HepG2 (cell line): ENCODE measurements around the gene UBE3D. TPM values are rescaled to one million over a fixed set of nuclear protein-coding genes. Genes with fewer than 3 reads are reported as not detected.

ENCODE experiments used
- ATAC-seq: fragments of 200-7000 bp; cut with Tn5 transposase; 3 replicates; pipeline ENCODE4 v1.9.1; 2020; ENCODE audit warnings: mild to moderate bottlenecking, moderate library complexity
- BruUV-seq: library from RNA; stranded (reverse); fragments of 400-500 nt; replicated peaks from 2 replicates; lab custom pipeline; 2021; lab: Mats Ljungman, UMichigan
- CTCF ChIA-PET: fragments of 300-600 bp; formaldehyde crosslinking; extraction: SDS; loops from one replicate; lab custom pipeline; 2021; ENCODE audit warnings: low total read pairs, inconsistent platforms, low intra/inter-chr PET ratio; lab: Yijun Ruan, JAX
- POLR2A ChIA-PET: fragments of 350-600 bp; sonication (Branson Sonifier 250); formaldehyde crosslinking; loops from one replicate; lab custom pipeline; 2020; ENCODE audit warnings: antibody characterized with exemption, inconsistent platforms; lab: Yijun Ruan, JAX
- DNase-seq: peaks from one replicate; pipeline ENCODE4 v3.0.0-alpha.2; 2015; ENCODE audit warnings: low spot score
- FAIRE-seq: peaks from 3 replicates; lab custom pipeline; 2011; peaks lifted over from hg19 to GRCh38; lab: Jason Lieb, UNC
- H2AFZ ChIP-seq: one replicate; pipeline ENCODE4 v1.6.1; 2011; ENCODE audit warnings: low read length, inconsistent platforms
- H3K27ac ChIP-seq: fragments of 300-600 bp; 3 replicates; pipeline ENCODE4 v1.8.0; 2011; ENCODE audit warnings: mixed run types, mild to moderate bottlenecking, mixed read lengths, low read length, inconsistent platforms; ENCODE audit not compliant: insufficient read depth; ENCODE audit errors: extremely low read length
- H3K27me3 ChIP-seq, 2 experiments: fragments of 200-600 bp in 1 of 2; 2 replicates in 1 of 2; 3 replicates in 1 of 2; pipeline versions ENCODE4 v1.6.0 to v1.8.0; 2011; ENCODE audit warnings: low read length in 2 of 2, mild to moderate bottlenecking in 2 of 2, moderate library complexity in 2 of 2, inconsistent platforms in 1 of 2; ENCODE audit not compliant: insufficient read depth in 2 of 2, control insufficient read depth in 1 of 2
- H3K36me3 ChIP-seq, 2 experiments: fragments of 200-600 bp in 1 of 2; replicated peaks in 1 of 2; 2 replicates in 1 of 2; 3 replicates in 1 of 2; pipeline versions ENCODE4 v1.5.1 to v1.8.0; 2011; ENCODE audit warnings: low read length in 2 of 2, inconsistent platforms in 1 of 2; ENCODE audit not compliant: insufficient read depth in 2 of 2, control insufficient read depth in 1 of 2
- H3K4me1 ChIP-seq: 2 replicates; pipeline ENCODE4 v1.5.1; 2012; ENCODE audit warnings: low read length, inconsistent platforms; ENCODE audit not compliant: insufficient read depth
- H3K4me2 ChIP-seq: 2 replicates; pipeline ENCODE4 v1.6.0; 2011; ENCODE audit warnings: low read depth, low read length, inconsistent platforms
- H3K4me3 ChIP-seq, 3 experiments: fragments of 200-600 bp in 1 of 3; sonication (generic), shearing (Covaris generic) in 1 of 3; replicated peaks in 1 of 3; 2 replicates each; pipeline ENCODE4 v1.5.1; 2011 to 2016; ENCODE audit warnings: low read length in 3 of 3, inconsistent platforms in 2 of 3, low read depth in 2 of 3, mild to moderate bottlenecking in 2 of 3, control low read depth in 1 of 3, mixed read lengths in 1 of 3; ENCODE audit not compliant: insufficient read depth in 1 of 3
- H3K79me2 ChIP-seq: one replicate; pipeline ENCODE4 v1.6.1; 2011; ENCODE audit warnings: low read length, inconsistent platforms; ENCODE audit not compliant: insufficient read depth
- H3K9ac ChIP-seq: 2 replicates; pipeline ENCODE4 v1.6.0; 2011; ENCODE audit warnings: mild to moderate bottlenecking, low read depth, low read length, inconsistent platforms; ENCODE audit not compliant: insufficient read depth
- H3K9me3 ChIP-seq: 2 replicates; pipeline ENCODE4 v1.5.1; 2012; ENCODE audit warnings: mild to moderate bottlenecking, low read length
- H4K20me1 ChIP-seq: 2 replicates; pipeline ENCODE4 v1.6.0; 2011; ENCODE audit warnings: inconsistent platforms, mild to moderate bottlenecking, low read length, moderate library complexity; ENCODE audit not compliant: insufficient read depth
- BATF2 ChIP-seq: sonication (generic); formaldehyde crosslinking; IDR thresholded peaks from 2 replicates; pipeline ENCODE4 v1.8.0; 2022; ENCODE audit warnings: mild to moderate bottlenecking, missing genetic modification reagents, moderate library complexity
- ETS1 ChIP-seq: sonication (generic); formaldehyde crosslinking; IDR thresholded peaks from 2 replicates; pipeline ENCODE4 v1.4.0; 2020; ENCODE audit warnings: missing genetic modification reagents
- FOXA1 ChIP-seq, 2 experiments: fragments of 450-650 bp in 1 of 2; sonication (generic) in 1 of 2; formaldehyde crosslinking in 1 of 2; IDR thresholded peaks; 2 replicates each; pipeline versions ENCODE4 v1.4.0 to v1.6.1; 2016 to 2020; ENCODE audit warnings: missing genetic modification reagents in 1 of 2
- GZF1 ChIP-seq: sonication (generic); formaldehyde crosslinking; IDR thresholded peaks from 2 replicates; pipeline ENCODE4 v1.5.1; 2020; ENCODE audit warnings: mild to moderate bottlenecking, missing genetic modification reagents
- HOXD1 ChIP-seq: sonication (generic); formaldehyde crosslinking; IDR thresholded peaks from 2 replicates; pipeline ENCODE4 v1.5.0; 2020; ENCODE audit warnings: missing genetic modification reagents
- MTF1 ChIP-seq: sonication (generic); formaldehyde crosslinking; IDR thresholded peaks from 2 replicates; pipeline ENCODE4 v1.5.0; 2020; ENCODE audit warnings: missing genetic modification reagents
- NONO ChIP-seq, 2 experiments: fragments of 450-650 bp in 1 of 2; sonication (generic) in 1 of 2; formaldehyde crosslinking in 1 of 2; IDR thresholded peaks in 1 of 2; conservative IDR thresholded peaks in 1 of 2; 2 replicates each; pipeline versions ENCODE4 v1.6.1 to v1.8.0; 2017 to 2022; ENCODE audit warnings: mild to moderate bottlenecking in 1 of 2, missing genetic modification reagents in 1 of 2, moderate library complexity in 1 of 2
- NR2F1 ChIP-seq, 2 experiments: fragments of 450-650 bp in 1 of 2; formaldehyde crosslinking in 1 of 2; IDR thresholded peaks; 2 replicates each; pipeline versions ENCODE4 v1.5.0 to v1.6.1; 2016 to 2020; ENCODE audit warnings: mild to moderate bottlenecking in 1 of 2, missing compliant biosample characterization in 1 of 2, missing genetic modification reagents in 1 of 2, moderate library complexity in 1 of 2
- RAD51 ChIP-seq: fragments of 450-650 bp; IDR thresholded peaks from 2 replicates; pipeline ENCODE4 v1.6.1; 2016; ENCODE audit warnings: borderline replicate concordance
- TCF7L2 ChIP-seq: IDR thresholded peaks from 2 replicates; pipeline ENCODE4 v1.6.1; 2011; ENCODE audit warnings: mild to moderate bottlenecking, low read depth, low read length, moderate library complexity
- TOPORS ChIP-seq: sonication (generic); formaldehyde crosslinking; IDR thresholded peaks from 2 replicates; pipeline ENCODE4 v1.8.0; 2023; ENCODE audit warnings: mild to moderate bottlenecking, missing genetic modification reagents
- ZNF512B ChIP-seq: sonication (generic); formaldehyde crosslinking; IDR thresholded peaks from 2 replicates; pipeline ENCODE4 v1.5.1; 2020; ENCODE audit warnings: missing genetic modification reagents, mild to moderate bottlenecking, borderline replicate concordance
- ZNF615 ChIP-seq: sonication (generic); formaldehyde crosslinking; IDR thresholded peaks from 2 replicates; pipeline ENCODE4 v1.5.0; 2020; ENCODE audit warnings: mild to moderate bottlenecking, missing genetic modification reagents, borderline replicate concordance
- ZNF746 ChIP-seq: sonication (generic); formaldehyde crosslinking; IDR thresholded peaks from 2 replicates; pipeline ENCODE4 v1.8.0; 2022; ENCODE audit warnings: mild to moderate bottlenecking, missing genetic modification reagents
- ZNF749 ChIP-seq: sonication (generic); formaldehyde crosslinking; IDR thresholded peaks from 2 replicates; pipeline ENCODE4 v1.8.0; 2022; ENCODE audit warnings: mild to moderate bottlenecking, missing genetic modification reagents, moderate library complexity, borderline replicate concordance
- ZSCAN12 ChIP-seq: sonication (generic); formaldehyde crosslinking; IDR thresholded peaks from 2 replicates; pipeline ENCODE4 v1.9.0; 2021; ENCODE audit warnings: mild to moderate bottlenecking, missing genetic modification reagents
- WGBS: methylation state at CpG from one replicate; pipeline ENCODE4 v1.1.6; 2017; ENCODE audit warnings: low lambda C conversion rate; 5-methylcytosine and 5-hydroxymethylcytosine counted together
- in situ Hi-C: cut with HindIII; loops from 2 replicates; pipeline ENCODE4 v1.10.0; 2017; ENCODE audit warnings: low pct_unique_long_range_greater_than_20kb; ENCODE audit not compliant: extremely low pct_ligation_motif_present
- intact Hi-C: fragments of 100-400 bp; cut with micrococcal nuclease; formaldehyde crosslinking; loops from one replicate; pipeline ENCODE4 v1.10.0; 2022; ENCODE audit not compliant: unreplicated experiment
- polyA plus RNA-seq, 8 experiments: library from polyadenylated mRNA; depleted of rRNA in 3 of 8; stranded (reverse) in 7 of 8; unstranded in 1 of 8; fragments of >200 nt; fragmentation: Illumina TruSeq in 4 of 8; extraction: Trizol in 4 of 8; gene quantifications; 2 replicates each; pipeline versions ENCODE4 v1.2.1 to v1.2.3, GENCODE V29; 2011 to 2016; ENCODE audit warnings: low read depth in 4 of 8, missing spikeins in 1 of 8, mixed read lengths in 1 of 8; ENCODE audit not compliant: insufficient read depth in 1 of 8
- total RNA-seq, 5 experiments: library from RNA; depleted of rRNA; stranded (reverse); fragments of >200 nt; fragmentation: Illumina TruSeq; extraction: Trizol; gene quantifications; 2 replicates each; pipeline ENCODE4 v1.2.3, GENCODE V29; 2016; ENCODE audit warnings: low read depth in 1 of 5

UBE3D gene
- total and polyA plus RNA-seq, 2 of the 13 experiments (the other 11 are each of a cell fraction or from before 2014, with no cell fraction given) = 5.1 to 11.4 TPM

GRCh38 chr6:83051377-83052172 lies 14.1 kb downstream of the UBE3D start (continued):
- TF ChIP-seq ZNF749 (CRISPR knock-in tag) (no peak), ETS1 (CRISPR knock-in tag) (no peak)
- TF ChIP-seq, all 625 proteins: peak for 0

DNA sequence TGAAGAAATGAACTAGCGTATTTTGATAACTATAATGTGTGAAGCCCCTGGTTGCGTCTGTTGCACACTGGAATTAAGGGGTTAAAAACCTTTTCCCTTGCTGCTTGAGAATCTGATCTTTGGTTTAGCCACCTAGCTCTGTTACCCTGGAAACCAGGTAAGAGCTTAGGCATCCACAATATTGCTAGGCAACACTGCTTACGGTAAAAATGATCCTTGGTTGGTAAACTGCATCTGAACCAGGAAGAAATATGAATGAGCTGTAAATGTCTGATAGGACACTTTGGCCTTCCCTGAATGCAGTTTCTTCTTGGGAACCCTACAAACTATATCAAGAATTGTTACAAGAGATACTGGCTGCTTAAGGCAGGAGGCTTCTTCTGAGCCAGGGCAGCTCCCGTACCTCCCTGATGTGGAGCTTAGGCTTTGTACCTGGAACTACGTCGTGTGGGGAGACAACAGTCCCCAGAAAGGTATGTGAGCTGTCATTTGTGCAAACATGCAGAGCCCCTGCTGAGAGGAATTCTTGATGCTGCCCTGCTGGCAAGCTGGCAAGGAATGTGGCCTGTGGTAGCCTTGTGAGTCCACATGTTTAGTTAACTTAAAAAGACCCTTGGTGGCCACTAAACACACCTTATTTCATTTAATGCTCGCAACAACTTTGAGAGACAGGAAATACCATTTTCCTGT lies 18.4 kb downstream of the UBE3D start:
- no peaks in the 10 kb centered on the region for H3K27me3 ChIP-seq
- ChIA-PET CTCF (no interaction called here), POLR2A (no interaction called here)
- no TSS peak for BruUV-seq
- H3K4me2 ChIP-seq = no peak overlapping the region
- no peaks in the 10 kb centered on the region for H4K20me1 ChIP-seq
- FAIRE-seq = no peak
- no peak overlapping the region for H3K4me3 ChIP-seq
- H3K27ac ChIP-seq = no peak overlapping the region
- 93% methylated on average over 7 of the region's 7 CpGs for WGBS
- in situ Hi-C loops = no loop called here
- peaks cover 2 to 5% of the 10 kb centered on the region in 2 experiments; a peak in 1 of 5 replicates for H3K36me3 ChIP-seq
- intact Hi-C loops = no loop called here
- no peaks in the 10 kb centered on the region for H3K4me1 ChIP-seq
- no peaks in the 10 kb centered on the region for H3K9me3 ChIP-seq
- H3K9ac ChIP-seq = no peak overlapping the region
- peak; percentile 50 for DNase-seq
- no peak overlapping the region for H2AFZ ChIP-seq
- ATAC-seq = peak; percentile 56; the same call in 2 of the 3 replicates
- no peaks in the 10 kb centered on the region for H3K79me2 ChIP-seq
- TF ChIP-seq TOPORS (CRISPR knock-in tag) (no peak), ZNF615 (no peak), FOXA1 (IDR thresholded peaks at IDR 0.05) (no peak), FOXA1 (CRISPR knock-in tag; IDR thresholded peaks at IDR 0.05) (no peak), BATF2 (CRISPR knock-in tag) (no peak), MTF1 (CRISPR knock-in tag) (no peak), NR2F1 (CRISPR knock-in tag; IDR thresholded peaks at IDR 0.05) (no peak), ZNF749 (CRISPR knock-in tag) (no peak), NONO (IDR thresholded peaks at IDR 0.05) (no peak), NONO (CRISPR knock-in tag; conservative IDR thresholded peaks at IDR 0.05) (no peak), ZSCAN12 (CRISPR knock-in tag) (no peak), RAD51 (no peak), TCF7L2 (no peak), ZNF512B (CRISPR knock-in tag) (no peak), ZNF746 (no peak), GZF1 (no peak), HOXD1 (CRISPR knock-in tag) (no peak)
